Gastroesophageal sphincter (tissue), 4 donors: Measurements from ENCODE around the gene UBR3. TPM values are rescaled to one million over a fixed set of nuclear protein-coding genes. Genes with fewer than 3 reads are reported as not detected.

ENCODE experiments used
- ATAC-seq: fragments of 150-250 bp; one replicate; pipeline ENCODE4 v1.9.1; 2016; ENCODE audit warnings: mild to moderate bottlenecking, moderate library complexity
- H3K27ac ChIP-seq, 4 donors: fragments of 200-600 bp; sonication (generic) in 3 of 4; 1 replicate in 3 of 4; 2 replicates in 1 of 4; pipeline ENCODE4 v1.5.1; 2016 to 2019
- H3K27me3 ChIP-seq: fragments of 200-600 bp; sonication (generic); one replicate; pipeline ENCODE4 v1.5.1; 2019
- H3K36me3 ChIP-seq, 2 donors: fragments of 200-600 bp; sonication (generic); one replicate each; pipeline ENCODE4 v1.5.1; 2019; ENCODE audit warnings: control low read depth in 1 of 2
- H3K4me1 ChIP-seq, 3 donors: fragments of 200-600 bp; sonication (generic); 1 replicate in 2 of 3; 2 replicates in 1 of 3; pipeline ENCODE4 v1.5.1; 2016 to 2019; ENCODE audit warnings: control low read depth in 2 of 3
- H3K4me3 ChIP-seq, 2 donors: fragments of 200-600 bp; sonication (generic); one replicate each; pipeline ENCODE4 v1.5.1; 2019; ENCODE audit warnings: mild to moderate bottlenecking in 1 of 2, moderate library complexity in 1 of 2
- H3K9me3 ChIP-seq, 3 donors: fragments of 200-600 bp; sonication (generic); one replicate each; pipeline ENCODE4 v1.5.1; 2017 to 2019; ENCODE audit warnings: control low read depth in 2 of 3
- EP300 ChIP-seq: sonication (generic); formaldehyde crosslinking; IDR thresholded peaks from one replicate; pipeline ENCODE4 v1.6.1; 2017; ENCODE audit warnings: antibody characterized with exemption, mild to moderate bottlenecking
- POLR2A ChIP-seq, 2 donors: fragments of 450-650 bp; IDR thresholded peaks; one replicate each; pipeline ENCODE4 v1.6.1; 2017; ENCODE audit warnings: antibody characterized with exemption in 2 of 2, mild to moderate bottlenecking in 2 of 2, moderate library complexity in 1 of 2
- POLR2AphosphoS5 ChIP-seq: sonication (generic); formaldehyde crosslinking; IDR thresholded peaks from one replicate; pipeline ENCODE4 v1.6.1; 2017; ENCODE audit warnings: antibody characterized with exemption
- WGBS, 2 donors: methylation state at CpG; one replicate each; pipeline ENCODE4 v1.1.5; 2018; ENCODE audit warnings: low coverage in 1 of 2; 5-methylcytosine and 5-hydroxymethylcytosine counted together
- total RNA-seq, 4 donors: library from RNA; depleted of rRNA; stranded (reverse); fragments of >200 nt; gene quantifications; one replicate each; pipeline ENCODE4 v1.1.0, GENCODE V29; 2016
- TF ChIP-seq, protein P1 (sequence below), 4 experiments: fragments of 200-600 bp in 2 of 4; fragments of 450-650 bp in 2 of 4; sonication (generic) in 1 of 4; IDR thresholded peaks; one replicate each; pipeline ENCODE4 v1.5.1; 2017 to 2019; ENCODE audit warnings: antibody characterized with exemption in 4 of 4, mild to moderate bottlenecking in 2 of 4, moderate library complexity in 2 of 4

The UBR3 gene
- total RNA-seq, 4 donors from 2014 or later = 52.9 to 122 (median 66.9) TPM

- WGBS, 2 donors = 85% methylated on average over 5 of the region's 5 CpGs; no CpG with 5 or more reads in 1 of the 2 donors
- Histone ChIP-seq H3K4me3 (no peak overlapping the region), H3K36me3 (no peaks in the 10 kb centered on the region), H3K4me1 (peaks cover 0 to 7% (median 0%) of the 10 kb centered on the region in 3 donors), H3K27ac (no peak overlapping the region), H3K27me3 (no peaks in the 10 kb centered on the region), H3K9me3 (no peaks in the 10 kb centered on the region)
- TF ChIP-seq POLR2AphosphoS5 (no peak), EP300 (no peak), POLR2A (IDR thresholded peaks at IDR 0.05) (no peak)
- TF ChIP-seq, protein P1, sequence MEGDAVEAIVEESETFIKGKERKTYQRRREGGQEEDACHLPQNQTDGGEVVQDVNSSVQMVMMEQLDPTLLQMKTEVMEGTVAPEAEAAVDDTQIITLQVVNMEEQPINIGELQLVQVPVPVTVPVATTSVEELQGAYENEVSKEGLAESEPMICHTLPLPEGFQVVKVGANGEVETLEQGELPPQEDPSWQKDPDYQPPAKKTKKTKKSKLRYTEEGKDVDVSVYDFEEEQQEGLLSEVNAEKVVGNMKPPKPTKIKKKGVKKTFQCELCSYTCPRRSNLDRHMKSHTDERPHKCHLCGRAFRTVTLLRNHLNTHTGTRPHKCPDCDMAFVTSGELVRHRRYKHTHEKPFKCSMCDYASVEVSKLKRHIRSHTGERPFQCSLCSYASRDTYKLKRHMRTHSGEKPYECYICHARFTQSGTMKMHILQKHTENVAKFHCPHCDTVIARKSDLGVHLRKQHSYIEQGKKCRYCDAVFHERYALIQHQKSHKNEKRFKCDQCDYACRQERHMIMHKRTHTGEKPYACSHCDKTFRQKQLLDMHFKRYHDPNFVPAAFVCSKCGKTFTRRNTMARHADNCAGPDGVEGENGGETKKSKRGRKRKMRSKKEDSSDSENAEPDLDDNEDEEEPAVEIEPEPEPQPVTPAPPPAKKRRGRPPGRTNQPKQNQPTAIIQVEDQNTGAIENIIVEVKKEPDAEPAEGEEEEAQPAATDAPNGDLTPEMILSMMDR (IDR thresholded peaks at IDR 0.05) = no peak
- ATAC-seq = no peak
Measured at GRCh38 chr2:169790581-169790980, 36.7 kb upstream of the UBR3 start.

GRCh38 chr2:169795181-169795580, 32.1 kb upstream of the UBR3 start:
- ATAC-seq = no peak
- 54 to 80% methylated on average over 2 of the region's 2 CpGs for WGBS, 2 donors
- H3K4me1 ChIP-seq = peaks cover 0 to 9% (median 0%) of the 10 kb centered on the region in 3 donors

DNA sequence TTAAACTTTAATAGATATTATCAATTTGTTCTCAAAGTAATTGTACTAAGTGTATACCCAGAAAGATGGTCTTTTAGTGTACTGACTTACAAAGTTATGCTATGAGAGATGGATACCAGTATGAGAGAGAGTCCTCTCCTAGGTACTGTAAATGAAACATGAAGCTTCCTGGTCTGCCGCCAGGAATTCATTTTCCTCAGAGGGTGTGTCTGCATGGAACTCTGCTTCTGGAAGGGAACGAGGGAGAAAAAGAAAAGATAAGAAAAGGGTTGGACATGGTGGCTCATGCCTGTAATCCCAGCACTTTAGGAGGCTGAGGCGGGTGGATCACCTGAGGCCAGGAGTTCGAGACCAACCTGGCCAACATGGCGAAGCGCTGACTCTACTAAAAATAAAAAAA, 30.8 kb upstream of the UBR3 start:
- Histone ChIP-seq H3K27ac (no peak overlapping the region), H3K4me1 (peaks cover 0 to 17% (median 0%) of the 10 kb centered on the region in 3 donors), H3K36me3 (peaks cover 0 to 2% of the 10 kb centered on the region in 2 donors), H3K27me3 (no peaks in the 10 kb centered on the region), H3K4me3 (no peak overlapping the region), H3K9me3 (no peaks in the 10 kb centered on the region)
- no peak for ATAC-seq
- TF ChIP-seq, protein P1 (IDR thresholded peaks at IDR 0.05) = no peak
- TF ChIP-seq POLR2AphosphoS5 (no peak), EP300 (no peak), POLR2A (IDR thresholded peaks at IDR 0.05) (no peak)
- 0 to 86% methylated on average over 1 to 6 of the region's 6 CpGs for WGBS, 2 donors

More at GRCh38 chr2:169795181-169795580, 32.1 kb upstream of the UBR3 start:
- Histone ChIP-seq H3K36me3 (no peaks in the 10 kb centered on the region), H3K27ac (no peak overlapping the region), H3K9me3 (no peaks in the 10 kb centered on the region), H3K4me3 (no peak overlapping the region), H3K27me3 (no peaks in the 10 kb centered on the region)
- TF ChIP-seq POLR2AphosphoS5 = no peak
- TF ChIP-seq, protein P1 (IDR thresholded peaks at IDR 0.05) = no peak
- no peak for TF ChIP-seq POLR2A (IDR thresholded peaks at IDR 0.05)
- TF ChIP-seq EP300 = no peak

GRCh38 chr2:169797601-169798000, 29.7 kb upstream of the UBR3 start:
- TF ChIP-seq, protein P1 (IDR thresholded peaks at IDR 0.05) = no peak
- TF ChIP-seq EP300 (no peak), POLR2AphosphoS5 (no peak), POLR2A (IDR thresholded peaks at IDR 0.05) (no peak)
- Histone ChIP-seq H3K27ac (no peak overlapping the region), H3K4me1 (peaks cover 0 to 27% (median 0%) of the 10 kb centered on the region in 3 donors), H3K4me3 (no peak overlapping the region), H3K9me3 (no peaks in the 10 kb centered on the region), H3K27me3 (no peaks in the 10 kb centered on the region), H3K36me3 (peaks cover 0 to 14% of the 10 kb centered on the region in 2 donors)
- 81 to 92% methylated on average over 5 of the region's 5 CpGs for WGBS, 2 donors
- ATAC-seq = no peak

DNA sequence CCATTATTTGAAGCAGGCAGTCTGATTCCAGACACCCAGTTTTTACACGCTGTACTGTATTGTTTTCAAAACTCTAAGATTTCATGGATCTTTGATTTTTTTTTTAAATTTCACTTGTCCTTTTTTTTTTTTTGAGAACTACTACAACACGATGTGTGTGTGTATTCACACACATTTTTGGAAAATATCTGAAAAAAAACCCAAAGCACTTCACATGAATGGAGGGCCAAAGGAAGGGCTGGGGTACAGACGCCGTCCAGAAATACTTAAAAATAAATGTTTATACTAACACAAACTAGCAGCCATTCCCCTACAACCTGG, 28.9 kb upstream of the UBR3 start:
- 3 to 9% methylated on average over 4 of the region's 4 CpGs for WGBS, 2 donors
- H3K9me3 ChIP-seq = no peaks in the 10 kb centered on the region
- peaks cover 0 to 22% of the 10 kb centered on the region in 2 donors for H3K36me3 ChIP-seq
- no peaks in the 10 kb centered on the region for H3K27me3 ChIP-seq
- no peak for ATAC-seq
- peak overlapping the region in 3 of 4 donors; percentile 88 to 90 (median 90) for H3K27ac ChIP-seq
- TF ChIP-seq EP300 (no peak), POLR2AphosphoS5 (no peak), POLR2A (IDR thresholded peaks at IDR 0.05) (no peak)
- TF ChIP-seq, protein P1 (IDR thresholded peaks at IDR 0.05) = no peak
- peak overlapping the region; percentile 89 to 99 for H3K4me3 ChIP-seq
- peaks cover 0 to 32% (median 0%) of the 10 kb centered on the region in 3 donors for H3K4me1 ChIP-seq
